Measurements from ENCODE around the gene FOXP4. TPM values are rescaled to one million over a fixed set of nuclear protein-coding genes. Genes with fewer than 3 reads are reported as not detected.
A peak's percentile ranks its signal among the peaks of the same experiment; 100 is the strongest.

FOXP4 gene
- total and polyA plus RNA-seq, 2 of the 13 experiments (the other 11 are each of a cell fraction or from before 2014, with no cell fraction given), result 11.0 to 12.4 TPM

- peak; percentile 32; the same call in 1 of the 2 replicates for TF ChIP-seq ZNF629 (CRISPR knock-in tag; conservative IDR thresholded peaks at IDR 0.05)
- no peak for TF ChIP-seq ZNF275 (CRISPR knock-in tag; IDR thresholded peaks at IDR 0.05; ENCODE audit: borderline replicate concordance)
- TF ChIP-seq SRSF4 (IDR thresholded peaks at IDR 0.05; ENCODE audit: low read depth, low read length, poor library complexity, severe bottlenecking), result no peak
- no peak for TF ChIP-seq TBP (CRISPR knock-in tag; IDR thresholded peaks at IDR 0.05)
- TF ChIP-seq ZBTB44 (CRISPR knock-in tag; IDR thresholded peaks at IDR 0.05), result peak; percentile 58; the same call in 1 of the 2 replicates
- TF ChIP-seq ZBTB26 (CRISPR knock-in tag; IDR thresholded peaks at IDR 0.05; ENCODE audit: borderline replicate concordance), result peak; percentile 47; the same call in 1 of the 2 replicates
- no peak for TF ChIP-seq XBP1 (CRISPR knock-in tag; IDR thresholded peaks at IDR 0.05)
- peak; percentile 86 for TF ChIP-seq HIC2 (CRISPR knock-in tag; IDR thresholded peaks at IDR 0.05; ENCODE audit: low read depth)
- TF ChIP-seq ETS1 (CRISPR knock-in tag; IDR thresholded peaks at IDR 0.05), result no peak
- no peak for TF ChIP-seq ZFP36L2 (CRISPR knock-in tag; IDR thresholded peaks at IDR 0.05)
- no peak; the same call in 1 of the 2 replicates for TF ChIP-seq SOX13 (IDR thresholded peaks at IDR 0.05)
- peak in 1 of 2 experiments; percentile 72; a peak in 2 of 4 replicates for TF ChIP-seq SOX13 (CRISPR knock-in tag; conservative IDR thresholded peaks at IDR 0.05 in 1 of 2, IDR thresholded peaks at IDR 0.05 in 1 of 2)
- 0 out of 2 replicates have a peak, but pooled peaks have one; percentile 20 for TF ChIP-seq KLF15 (CRISPR knock-in tag; IDR thresholded peaks at IDR 0.05; ENCODE audit: borderline replicate concordance)
- TF ChIP-seq JUNB (CRISPR knock-in tag; IDR thresholded peaks at IDR 0.05; ENCODE audit: borderline replicate concordance), result no peak
- no peak for TF ChIP-seq BRF2 (CRISPR knock-in tag; IDR thresholded peaks at IDR 0.05)
- peak; percentile 62; the same call in 1 of the 2 replicates for TF ChIP-seq KLF12 (CRISPR knock-in tag; IDR thresholded peaks at IDR 0.05; ENCODE audit: borderline replicate concordance)
- no peak for TF ChIP-seq NFIB (CRISPR knock-in tag; IDR thresholded peaks at IDR 0.05; ENCODE audit: borderline replicate concordance)
- TF ChIP-seq SRSF9 (IDR thresholded peaks at IDR 0.05; ENCODE audit: borderline replicate concordance, insufficient read depth, low read depth, low read length, poor library complexity, severe bottlenecking), result no peak
- peak; percentile 39; the same call in 1 of the 2 replicates for TF ChIP-seq TAF1 (CRISPR knock-in tag; IDR thresholded peaks at IDR 0.05)
- no peak for TF ChIP-seq ZSCAN21 (CRISPR knock-in tag; IDR thresholded peaks at IDR 0.05; ENCODE audit: borderline replicate concordance)
- TF ChIP-seq ZNF557 (CRISPR knock-in tag; IDR thresholded peaks at IDR 0.05), result no peak
Measured at GRCh38 chr6:41519305-41519744, 26.9 kb upstream of the FOXP4 start (continued).

All from HepG2 (cell line).